ENCODE data around the gene DGKD.

The DGKD gene

DNA sequence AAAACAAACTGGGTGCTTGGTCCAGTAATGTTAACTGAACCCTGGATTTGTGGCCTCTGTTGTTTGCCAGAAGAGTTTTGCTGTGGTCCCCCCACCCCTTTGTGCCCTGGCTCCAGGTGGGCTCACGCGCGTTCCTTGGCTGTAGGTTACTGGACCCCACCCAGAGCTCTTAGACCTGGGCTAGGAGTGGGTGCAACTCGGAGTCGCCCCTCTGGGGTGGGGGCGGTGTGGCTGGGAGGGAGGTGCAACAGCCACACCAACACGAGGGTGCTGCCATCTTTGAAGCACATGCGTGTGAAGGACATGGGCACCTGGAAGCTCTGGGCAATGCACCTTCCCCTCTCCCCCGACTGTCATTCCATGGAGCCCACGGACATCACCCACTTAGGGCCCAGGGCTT, 119.6 kb downstream of the DGKD start:
- Histone ChIP-seq H3K9ac (ENCODE audit: low read depth, low read length) (no peak overlapping the region), H3K27ac (ENCODE audit: low read depth, low read length) (no peak overlapping the region), H3K4me3 (ENCODE audit: low read depth, low read length) (no peak overlapping the region), H3K4me1 (ENCODE audit: control insufficient read depth, insufficient read depth, low read length) (0 out of 2 replicates have a peak, but pooled peaks cover 2% of the 10 kb centered on the region), H3K27me3 (ENCODE audit: control insufficient read depth, insufficient read depth, low read length) (no peaks in the 10 kb centered on the region), H3K9me3 (ENCODE audit: control insufficient read depth, insufficient read depth, low read length) (no peaks in the 10 kb centered on the region), H3K36me3 (ENCODE audit: control insufficient read depth, insufficient read depth, low read length) (peaks cover 13% of the 10 kb centered on the region; the same call in 1 of the 2 replicates)

DNA sequence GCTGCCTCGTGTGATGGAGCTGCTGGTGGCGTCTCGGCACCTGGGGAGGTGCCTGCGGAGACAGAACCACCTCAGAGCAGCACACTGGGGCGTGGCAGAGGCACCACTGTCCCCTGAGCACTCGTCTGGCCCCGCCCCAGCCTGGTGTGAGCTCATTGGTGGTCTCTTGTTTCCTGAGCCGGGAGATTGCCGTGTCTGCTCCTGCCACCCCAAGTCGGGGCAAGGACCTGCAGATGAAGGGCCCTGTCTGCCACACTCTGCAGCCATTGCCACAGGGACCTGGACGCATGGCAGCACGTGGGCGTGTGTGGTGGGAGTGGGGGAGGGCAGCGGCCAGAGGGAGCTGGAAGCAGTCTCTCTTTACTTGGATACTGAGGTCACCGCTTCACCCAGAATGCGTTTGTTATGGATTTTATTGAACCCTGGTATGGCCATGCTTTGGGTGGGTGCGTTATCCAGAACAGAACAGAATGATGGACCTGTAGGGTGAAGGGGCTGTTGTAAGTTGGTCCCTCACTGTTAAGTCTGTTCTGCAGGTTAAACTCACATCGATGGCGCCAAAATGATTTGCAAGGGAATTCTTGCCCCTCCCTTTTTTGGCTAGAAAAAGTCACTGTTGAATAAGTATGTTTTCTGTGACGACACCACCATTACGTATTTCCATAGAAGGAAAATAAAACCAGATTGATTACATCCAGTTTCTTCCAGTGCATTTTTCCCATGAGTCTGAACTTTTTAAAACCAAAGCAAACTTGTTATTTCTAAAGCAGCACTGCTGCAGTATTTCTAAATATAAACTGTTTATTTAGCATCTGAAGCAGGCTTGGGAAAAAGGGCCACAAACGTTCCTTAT, 120.2 kb downstream of the DGKD start:
- Histone ChIP-seq H3K9me3 (ENCODE audit: control insufficient read depth, insufficient read depth, low read length) (no peaks in the 10 kb centered on the region), H3K27ac (ENCODE audit: low read depth, low read length) (no peak overlapping the region), H3K9ac (ENCODE audit: low read depth, low read length) (no peak overlapping the region), H3K36me3 (ENCODE audit: control insufficient read depth, insufficient read depth, low read length) (0 out of 2 replicates have a peak, but pooled peaks cover 7% of the 10 kb centered on the region), H3K4me1 (ENCODE audit: control insufficient read depth, insufficient read depth, low read length) (0 out of 2 replicates have a peak, but pooled peaks cover 2% of the 10 kb centered on the region), H3K27me3 (ENCODE audit: control insufficient read depth, insufficient read depth, low read length) (no peaks in the 10 kb centered on the region), H3K4me3 (ENCODE audit: low read depth, low read length) (no peak overlapping the region)

DNA sequence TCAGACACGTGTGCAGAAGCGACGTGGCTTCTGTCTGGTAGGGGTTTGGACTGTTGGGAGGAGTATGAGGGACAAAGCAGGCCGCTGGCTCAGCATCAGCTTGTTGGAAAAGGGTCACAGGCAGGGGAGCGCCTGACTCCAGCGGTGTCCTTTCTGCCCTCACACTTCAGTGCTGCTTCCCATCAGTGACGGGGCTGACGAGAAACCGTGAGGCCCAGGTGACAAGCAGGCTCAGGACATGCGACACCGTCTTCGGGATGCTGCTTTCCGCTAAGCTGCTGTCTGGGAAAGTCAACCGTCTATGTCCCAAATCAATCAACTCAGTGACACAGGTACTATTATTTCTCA, 121.7 kb downstream of the DGKD start:
- Histone ChIP-seq H3K27me3 (ENCODE audit: control insufficient read depth, insufficient read depth, low read length) (no peaks in the 10 kb centered on the region), H3K36me3 (ENCODE audit: control insufficient read depth, insufficient read depth, low read length) (no peaks in the 10 kb centered on the region), H3K4me1 (ENCODE audit: control insufficient read depth, insufficient read depth, low read length) (0 out of 2 replicates have a peak, but pooled peaks cover 2% of the 10 kb centered on the region), H3K9me3 (ENCODE audit: control insufficient read depth, insufficient read depth, low read length) (no peaks in the 10 kb centered on the region), H3K27ac (ENCODE audit: low read depth, low read length) (no peak overlapping the region), H3K4me3 (ENCODE audit: low read depth, low read length) (no peak overlapping the region), H3K9ac (ENCODE audit: low read depth, low read length) (no peak overlapping the region)

DNA sequence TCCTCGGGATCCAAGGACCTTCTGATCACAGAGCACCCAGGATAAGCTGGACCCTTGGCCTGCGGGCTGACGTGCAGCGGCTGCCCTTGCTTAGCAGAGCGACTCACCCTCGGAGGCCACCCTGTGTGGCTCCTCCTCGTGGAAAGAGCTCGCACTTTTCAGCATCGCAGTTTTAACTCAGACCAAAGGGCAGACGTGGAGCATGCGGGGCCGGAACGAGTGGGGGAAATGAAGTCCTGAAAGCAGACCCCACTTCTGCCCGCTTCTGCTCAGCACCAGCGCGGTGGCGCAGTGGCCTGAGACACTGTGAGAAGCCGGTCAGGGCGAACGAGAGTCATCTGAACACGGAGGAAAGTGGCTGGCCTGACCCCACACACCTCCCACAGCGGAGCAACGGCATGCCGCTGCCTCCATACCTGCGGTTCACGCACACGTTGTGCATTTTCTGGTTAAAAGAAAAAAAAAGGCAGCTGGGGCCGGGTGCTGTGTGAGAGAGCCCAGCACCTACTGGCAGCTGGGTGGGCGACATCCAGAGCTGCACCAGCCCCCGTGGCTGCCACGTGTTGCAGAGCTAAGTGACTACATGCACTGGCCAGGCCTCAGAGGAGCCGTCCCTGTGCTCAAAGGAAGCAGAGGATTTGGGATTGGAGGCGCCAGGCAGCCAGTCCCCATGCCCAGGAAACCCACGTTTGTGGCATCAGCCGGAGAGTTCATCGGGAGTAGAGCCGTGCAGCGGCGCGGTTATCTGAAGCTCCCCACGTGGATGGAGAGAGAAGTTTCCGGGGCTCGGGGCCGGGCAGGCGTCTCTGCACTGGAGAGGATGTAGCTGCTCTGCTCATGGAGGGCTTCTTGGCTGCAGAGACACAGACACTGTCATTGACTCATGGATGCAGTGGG, 122.6 kb downstream of the DGKD start:
- H3K9ac ChIP-seq (ENCODE audit: low read depth, low read length), result no peak overlapping the region
- no peak overlapping the region for H3K27ac ChIP-seq (ENCODE audit: low read depth, low read length)
- H3K4me1 ChIP-seq (ENCODE audit: control insufficient read depth, insufficient read depth, low read length), result 0 out of 2 replicates have a peak, but pooled peaks cover 2% of the 10 kb centered on the region
- H3K27me3 ChIP-seq (ENCODE audit: control insufficient read depth, insufficient read depth, low read length), result no peaks in the 10 kb centered on the region
- H3K9me3 ChIP-seq (ENCODE audit: control insufficient read depth, insufficient read depth, low read length), result no peaks in the 10 kb centered on the region
- no peak overlapping the region for H3K4me3 ChIP-seq (ENCODE audit: low read depth, low read length)
- no peaks in the 10 kb centered on the region for H3K36me3 ChIP-seq (ENCODE audit: control insufficient read depth, insufficient read depth, low read length)

DNA sequence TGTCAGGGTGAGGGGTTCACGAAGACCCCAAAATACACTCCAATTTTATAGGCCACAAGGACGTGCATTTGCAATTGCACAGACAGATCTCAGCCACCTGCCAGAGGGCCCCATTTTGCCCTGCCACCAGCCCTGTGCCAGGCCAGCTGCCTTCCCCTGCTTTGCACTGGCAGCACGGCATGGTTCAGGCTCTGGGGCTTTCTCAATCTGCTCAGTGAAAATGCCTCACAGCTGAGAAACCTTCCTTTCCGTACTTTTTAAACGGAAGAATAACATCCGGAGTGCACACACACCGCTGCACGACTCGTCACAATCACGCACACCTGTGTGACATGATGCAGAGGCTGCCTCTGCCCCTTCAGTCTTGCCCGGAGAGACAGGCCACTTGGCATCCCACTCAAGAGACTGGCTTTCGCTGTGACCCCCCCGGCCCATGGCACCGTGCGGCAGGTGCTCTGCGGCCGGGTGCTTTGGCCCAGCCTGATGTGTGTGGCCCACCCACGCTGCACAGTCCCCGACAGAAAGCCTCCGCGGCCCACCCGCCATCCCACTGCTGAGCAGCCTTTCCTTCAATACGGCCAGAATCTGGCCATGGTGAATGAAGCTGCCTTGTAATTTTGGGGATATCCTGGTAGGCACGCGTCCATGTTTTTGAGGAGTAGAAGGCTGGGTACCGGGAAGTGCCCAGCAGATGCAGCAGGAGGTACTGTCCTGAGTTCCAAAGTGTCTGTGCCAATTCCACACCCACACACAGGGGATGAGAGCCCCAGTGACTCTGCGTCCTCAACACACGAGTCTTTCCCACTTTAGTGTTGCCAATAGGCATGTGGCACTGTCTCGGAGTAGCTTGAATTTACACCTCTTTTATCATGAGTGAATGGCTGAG, 123.5 kb downstream of the DGKD start:
- Histone ChIP-seq H3K27ac (ENCODE audit: low read depth, low read length) (no peak overlapping the region), H3K4me1 (ENCODE audit: control insufficient read depth, insufficient read depth, low read length) (0 out of 2 replicates have a peak, but pooled peaks cover 2% of the 10 kb centered on the region), H3K27me3 (ENCODE audit: control insufficient read depth, insufficient read depth, low read length) (no peaks in the 10 kb centered on the region), H3K4me3 (ENCODE audit: low read depth, low read length) (no peak overlapping the region), H3K36me3 (ENCODE audit: control insufficient read depth, insufficient read depth, low read length) (0 out of 2 replicates have a peak, but pooled peaks cover 1% of the 10 kb centered on the region), H3K9ac (ENCODE audit: low read depth, low read length) (no peak overlapping the region), H3K9me3 (ENCODE audit: control insufficient read depth, insufficient read depth, low read length) (peaks cover 4% of the 10 kb centered on the region; the same call in 1 of the 2 replicates)

DNA sequence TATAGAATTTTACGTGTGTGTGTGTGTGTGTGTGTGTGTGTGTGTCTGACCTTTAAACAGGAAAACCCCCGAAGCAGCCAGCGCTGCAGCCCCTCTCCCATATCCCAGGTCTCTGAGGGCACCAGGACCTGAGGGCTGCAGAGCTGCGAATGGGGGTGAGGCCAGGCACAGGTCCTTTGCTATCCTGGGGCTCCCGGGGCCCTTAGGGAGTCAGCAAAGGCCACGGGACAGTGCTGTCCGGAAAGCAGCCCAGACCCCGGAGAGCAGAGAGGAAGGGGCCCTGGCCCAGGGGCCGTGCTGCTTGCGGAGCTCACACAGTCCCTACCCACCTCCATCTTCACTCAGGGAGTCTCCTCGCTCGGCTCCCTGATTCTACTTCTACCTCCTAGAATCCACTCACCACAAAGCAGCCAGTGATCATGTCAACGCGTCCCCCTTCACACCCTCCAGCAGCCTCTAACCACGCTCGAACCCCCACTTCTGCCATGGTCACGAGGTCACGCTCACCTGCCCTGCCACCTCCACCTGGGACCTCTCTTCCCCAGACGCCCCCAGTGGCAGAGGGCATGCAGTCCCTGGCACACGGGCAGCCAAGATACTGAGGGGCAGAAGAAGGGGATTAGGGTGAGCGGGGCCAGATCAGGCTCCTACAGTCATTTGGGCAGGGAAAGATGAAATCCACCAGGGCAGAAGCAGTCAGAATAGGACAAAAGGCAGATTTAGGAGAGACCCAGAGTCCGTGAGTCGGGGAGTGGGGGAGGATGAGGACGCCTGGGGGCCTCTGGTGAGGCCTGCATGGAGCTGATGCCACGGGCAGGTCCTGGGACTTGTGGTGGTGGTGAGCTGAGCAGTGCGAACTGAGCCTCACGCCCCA, 125.6 kb downstream of the DGKD start:
- Histone ChIP-seq H3K4me3 (ENCODE audit: low read depth, low read length) (no peak overlapping the region), H3K27ac (ENCODE audit: low read depth, low read length) (no peak overlapping the region), H3K9ac (ENCODE audit: low read depth, low read length) (no peak overlapping the region)

DNA sequence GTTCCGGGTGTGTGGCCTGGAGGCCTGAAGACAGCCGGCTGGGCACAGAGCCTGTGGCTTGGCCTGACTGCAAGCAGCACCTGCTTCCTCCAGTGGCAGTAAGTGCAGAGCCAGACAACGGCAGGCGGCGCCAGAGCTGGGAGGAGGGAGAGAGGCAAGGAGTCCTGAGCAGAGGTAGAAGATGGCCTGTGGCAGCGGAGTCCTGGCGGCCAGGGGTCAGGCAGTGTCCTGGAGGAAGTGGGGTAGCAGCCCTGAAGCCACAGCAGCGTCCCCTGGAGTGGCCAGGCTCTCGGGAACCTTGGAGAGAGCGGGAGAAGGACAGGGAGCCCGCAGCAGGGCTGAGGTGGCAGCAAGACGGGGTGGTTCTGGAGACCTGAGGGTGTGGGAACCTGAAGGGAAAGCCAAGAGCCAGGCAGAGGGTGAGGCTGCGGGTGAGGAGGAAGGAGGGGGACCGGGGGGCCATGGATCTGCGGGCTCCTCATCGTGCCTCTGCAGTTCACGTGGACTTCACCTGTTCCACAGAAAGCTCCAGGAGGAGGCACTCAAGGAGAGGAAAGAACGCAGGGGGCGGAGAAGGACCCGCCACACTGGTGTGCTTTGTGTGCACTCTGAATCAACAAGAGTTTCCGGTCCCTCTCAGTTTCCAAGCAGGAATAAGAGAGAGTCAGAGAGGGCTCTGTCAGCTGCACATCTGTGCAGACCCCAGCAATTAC, 126.4 kb downstream of the DGKD start:
- Histone ChIP-seq H3K9ac (ENCODE audit: low read depth, low read length) (no peak overlapping the region), H3K4me3 (ENCODE audit: low read depth, low read length) (no peak overlapping the region), H3K27me3 (ENCODE audit: control insufficient read depth, insufficient read depth, low read length) (no peaks in the 10 kb centered on the region), H3K27ac (ENCODE audit: low read depth, low read length) (no peak overlapping the region), H3K36me3 (ENCODE audit: control insufficient read depth, insufficient read depth, low read length) (peaks cover 9% of the 10 kb centered on the region), H3K9me3 (ENCODE audit: control insufficient read depth, insufficient read depth, low read length) (peaks cover 12% of the 10 kb centered on the region; the same call in 1 of the 2 replicates), H3K4me1 (ENCODE audit: control insufficient read depth, insufficient read depth, low read length) (no peaks in the 10 kb centered on the region)

More for the DNA sequence above, 125.6 kb downstream of the DGKD start:
- Histone ChIP-seq H3K9me3 (ENCODE audit: control insufficient read depth, insufficient read depth, low read length) (peaks cover 12% of the 10 kb centered on the region; the same call in 1 of the 2 replicates), H3K36me3 (ENCODE audit: control insufficient read depth, insufficient read depth, low read length) (peaks cover 9% of the 10 kb centered on the region), H3K27me3 (ENCODE audit: control insufficient read depth, insufficient read depth, low read length) (no peaks in the 10 kb centered on the region), H3K4me1 (ENCODE audit: control insufficient read depth, insufficient read depth, low read length) (no peaks in the 10 kb centered on the region)

DNA sequence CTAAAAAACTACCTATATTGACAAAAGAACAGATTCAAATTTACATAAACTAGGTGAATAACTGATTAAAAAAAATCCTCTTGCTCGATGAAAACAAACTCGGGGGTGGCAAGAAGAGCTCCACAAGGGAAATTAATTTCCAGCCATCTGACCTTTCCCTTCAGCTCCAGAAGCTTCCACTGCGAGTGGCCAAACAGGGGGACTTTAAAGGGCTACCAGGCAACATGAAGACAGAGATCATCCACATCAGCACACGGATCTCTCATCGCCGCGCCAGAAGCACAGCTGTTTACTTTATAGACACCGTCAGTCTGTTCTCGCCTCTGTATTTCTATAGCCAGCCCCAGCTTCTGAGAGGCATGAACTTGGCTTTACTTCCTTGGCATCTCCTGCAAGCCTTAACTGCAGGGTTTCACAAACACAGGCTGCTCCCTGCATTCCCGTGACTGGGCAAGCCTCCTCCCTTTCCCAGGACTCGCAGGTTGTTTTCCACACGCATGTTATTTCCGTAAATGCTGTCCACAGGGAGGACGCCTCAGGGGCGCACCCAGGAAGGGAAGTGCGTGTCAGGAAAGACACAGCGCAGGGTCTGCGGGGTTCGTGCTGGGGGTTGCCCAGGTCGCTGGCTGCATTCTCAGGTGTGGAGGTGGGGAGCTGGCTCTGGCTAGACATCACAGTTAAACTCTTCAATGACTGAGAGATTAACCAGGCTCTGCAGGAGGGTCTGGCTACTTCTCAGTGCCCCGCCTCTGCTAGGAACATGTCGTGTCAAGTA, 127.3 kb downstream of the DGKD start:
- Histone ChIP-seq H3K9me3 (ENCODE audit: control insufficient read depth, insufficient read depth, low read length) (peaks cover 12% of the 10 kb centered on the region; the same call in 1 of the 2 replicates), H3K27me3 (ENCODE audit: control insufficient read depth, insufficient read depth, low read length) (no peaks in the 10 kb centered on the region), H3K4me1 (ENCODE audit: control insufficient read depth, insufficient read depth, low read length) (no peaks in the 10 kb centered on the region), H3K27ac (ENCODE audit: low read depth, low read length) (no peak overlapping the region), H3K36me3 (ENCODE audit: control insufficient read depth, insufficient read depth, low read length) (peaks cover 9% of the 10 kb centered on the region), H3K4me3 (ENCODE audit: low read depth, low read length) (no peak overlapping the region), H3K9ac (ENCODE audit: low read depth, low read length) (no peak overlapping the region)

DNA sequence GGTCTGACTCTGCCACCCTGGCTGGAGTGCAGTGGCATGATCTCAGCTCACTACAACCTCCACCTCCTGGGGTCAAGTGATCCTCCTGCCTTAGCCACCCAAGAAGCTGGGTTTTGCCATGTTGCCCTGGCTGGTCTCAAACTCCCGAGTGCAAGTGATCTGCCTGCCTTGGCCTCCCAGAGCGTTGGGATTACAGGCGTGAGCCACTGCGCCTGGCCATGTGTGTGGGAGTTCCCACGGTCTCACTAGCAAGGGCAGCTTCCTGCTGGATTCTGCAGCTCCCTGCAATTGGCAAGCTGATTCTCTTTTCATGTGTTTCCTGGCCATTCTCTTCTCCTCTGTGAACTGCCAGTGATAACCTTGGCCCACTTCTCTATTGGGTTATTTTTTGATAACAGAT, 128.3 kb downstream of the DGKD start:
- Histone ChIP-seq H3K36me3 (ENCODE audit: control insufficient read depth, insufficient read depth, low read length) (peaks cover 9% of the 10 kb centered on the region), H3K9ac (ENCODE audit: low read depth, low read length) (no peak overlapping the region), H3K27me3 (ENCODE audit: control insufficient read depth, insufficient read depth, low read length) (no peaks in the 10 kb centered on the region), H3K4me1 (ENCODE audit: control insufficient read depth, insufficient read depth, low read length) (no peaks in the 10 kb centered on the region), H3K4me3 (ENCODE audit: low read depth, low read length) (no peak overlapping the region), H3K27ac (ENCODE audit: low read depth, low read length) (no peak overlapping the region), H3K9me3 (ENCODE audit: control insufficient read depth, insufficient read depth, low read length) (peaks cover 12% of the 10 kb centered on the region; the same call in 1 of the 2 replicates)
